HEK293T (cell line): ENCODE data around the gene KRT79.

Experiments used
- BHLHE40 ChIP-seq: fragments of 450-650 bp; IDR thresholded peaks from 2 replicates; pipeline ENCODE4 v1.6.1; 2016; ENCODE audit warnings: mild to moderate bottlenecking, moderate library complexity, borderline replicate concordance
- ELF4 ChIP-seq: fragments of 450-650 bp; IDR thresholded peaks from 2 replicates; pipeline ENCODE4 v1.6.1; 2017; ENCODE audit warnings: antibody characterized with exemption
- FOXA1 ChIP-seq: fragments of 450-650 bp; IDR thresholded peaks from 2 replicates; pipeline ENCODE4 v1.6.1; 2016; ENCODE audit warnings: mild to moderate bottlenecking
- FOXM1 ChIP-seq: fragments of 450-650 bp; IDR thresholded peaks from 2 replicates; pipeline ENCODE4 v1.6.1; 2017; ENCODE audit warnings: mild to moderate bottlenecking, borderline replicate concordance
- LEF1 ChIP-seq: fragments of 450-650 bp; IDR thresholded peaks from 2 replicates; pipeline ENCODE4 v1.6.1; 2017; ENCODE audit warnings: mild to moderate bottlenecking, borderline replicate concordance
- NFRKB ChIP-seq: fragments of 450-650 bp; IDR thresholded peaks from 2 replicates; pipeline ENCODE4 v1.6.1; 2016; ENCODE audit warnings: mild to moderate bottlenecking, moderate library complexity
- SP1 ChIP-seq: fragments of 450-650 bp; IDR thresholded peaks from 2 replicates; pipeline ENCODE4 v1.6.1; 2017
- SUZ12 ChIP-seq: fragments of 450-650 bp; IDR thresholded peaks from 2 replicates; pipeline ENCODE4 v1.6.1; 2016; ENCODE audit warnings: mild to moderate bottlenecking
- ZNF384 ChIP-seq: fragments of 450-650 bp; IDR thresholded peaks from 2 replicates; pipeline ENCODE4 v1.6.1; 2016

DNA sequence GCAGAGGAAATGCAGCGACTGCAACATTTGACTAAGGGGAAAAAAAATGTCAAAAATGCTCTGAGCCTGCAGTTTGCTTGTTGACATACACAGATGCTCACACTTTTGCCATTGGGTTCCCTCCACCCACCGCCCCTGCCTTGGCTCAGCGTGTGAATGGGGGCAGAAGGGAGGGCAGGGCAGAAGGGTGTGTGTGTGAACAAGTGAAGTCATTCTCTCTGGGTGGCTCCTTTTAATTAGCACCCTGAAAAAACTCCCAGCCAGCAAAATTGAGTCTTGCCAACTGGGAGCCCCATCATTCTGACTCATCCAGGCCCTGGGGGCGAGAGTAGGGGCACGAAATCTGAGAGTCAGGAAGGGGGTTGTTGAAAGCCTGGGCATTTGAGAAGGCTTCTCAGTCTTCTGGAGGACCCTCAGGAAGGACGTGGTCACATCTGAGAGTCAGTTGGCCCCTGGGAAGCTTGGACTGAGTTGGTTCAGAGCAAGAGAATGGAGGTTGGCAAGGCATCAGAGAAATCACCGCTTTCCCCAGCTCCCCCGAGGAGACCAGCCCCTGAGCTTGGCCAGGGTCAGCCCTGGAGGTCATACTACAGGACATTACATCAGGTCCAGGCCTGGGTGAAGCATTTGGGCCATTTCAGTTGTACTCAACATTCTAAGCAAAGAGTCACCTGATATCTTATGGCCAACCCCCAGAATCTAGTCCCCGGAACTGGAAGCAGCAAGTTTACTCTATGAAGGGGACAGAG lies 37.4 kb upstream of the KRT79 start:
- TF ChIP-seq SP1 = no peak
- no peak for TF ChIP-seq SUZ12
- TF ChIP-seq FOXA1 = no peak
- no peak for TF ChIP-seq LEF1
- TF ChIP-seq ZNF384 = no peak
- no peak for TF ChIP-seq ELF4
- no peak for TF ChIP-seq BHLHE40
- no peak for TF ChIP-seq FOXM1
- no peak for TF ChIP-seq NFRKB
